Loucy (cell line): Measurements from ENCODE around the gene TBC1D8.

Source experiments
- EZH2phosphoT487 ChIP-seq: fragments of 200-600 bp; IDR thresholded peaks from 2 replicates; pipeline ENCODE4 v1.6.1; 2018; ENCODE audit warnings: antibody characterized with exemption, mild to moderate bottlenecking, moderate library complexity, borderline replicate concordance
- TF ChIP-seq, protein P1 (sequence below): fragments of 200-600 bp; sonication (generic); conservative IDR thresholded peaks from 2 replicates; pipeline ENCODE4 v1.5.1; 2014; ENCODE audit warnings: mild to moderate bottlenecking, antibody characterized with exemption, low read length

DNA sequence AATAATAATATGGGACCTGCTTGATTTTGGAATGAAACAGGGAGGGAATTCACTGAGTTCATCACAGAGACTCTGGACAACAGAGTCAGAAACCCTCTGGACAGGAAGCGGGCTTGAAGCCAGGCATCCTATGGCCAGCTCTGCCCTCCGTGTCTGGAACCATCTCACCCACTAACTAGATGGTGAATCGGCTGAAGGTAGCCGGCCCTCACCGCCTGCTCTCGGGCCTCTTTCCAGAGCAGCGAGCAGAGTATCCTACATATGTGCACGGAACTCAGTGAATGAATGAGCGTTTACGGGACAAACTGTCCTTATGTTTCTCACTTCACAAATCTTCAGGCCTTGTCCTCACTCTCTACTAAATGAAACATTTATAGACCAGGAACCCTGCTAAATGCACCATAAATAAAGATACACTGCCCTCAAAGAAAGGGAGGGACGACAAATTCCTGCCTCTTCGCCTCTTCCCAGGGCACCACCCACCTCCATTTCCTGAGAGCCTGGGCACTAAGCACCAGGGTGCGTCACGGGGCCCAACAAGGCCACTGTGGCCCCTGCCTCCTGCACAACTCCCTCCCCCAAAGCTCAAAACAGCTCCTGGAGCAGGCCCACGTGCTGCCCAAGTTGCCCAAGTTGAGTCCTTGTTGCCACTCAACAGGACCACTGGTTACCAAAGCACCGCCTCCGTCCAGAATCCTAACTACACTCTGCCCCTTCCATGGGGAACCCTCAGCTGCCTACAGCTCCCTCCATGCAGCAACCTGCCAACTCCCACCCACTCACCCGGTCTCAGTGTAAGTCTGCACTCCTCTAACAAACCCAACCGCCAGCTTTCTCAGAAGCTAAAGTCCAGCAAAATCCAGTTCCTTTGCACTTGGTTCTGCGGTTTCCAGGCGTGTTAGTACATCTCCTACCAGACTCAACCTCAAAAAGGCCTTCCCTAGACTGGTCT lies 1.7 kb downstream of the TBC1D8 start:
- TF ChIP-seq EZH2phosphoT487 = no peak
- TF ChIP-seq, protein P1, sequence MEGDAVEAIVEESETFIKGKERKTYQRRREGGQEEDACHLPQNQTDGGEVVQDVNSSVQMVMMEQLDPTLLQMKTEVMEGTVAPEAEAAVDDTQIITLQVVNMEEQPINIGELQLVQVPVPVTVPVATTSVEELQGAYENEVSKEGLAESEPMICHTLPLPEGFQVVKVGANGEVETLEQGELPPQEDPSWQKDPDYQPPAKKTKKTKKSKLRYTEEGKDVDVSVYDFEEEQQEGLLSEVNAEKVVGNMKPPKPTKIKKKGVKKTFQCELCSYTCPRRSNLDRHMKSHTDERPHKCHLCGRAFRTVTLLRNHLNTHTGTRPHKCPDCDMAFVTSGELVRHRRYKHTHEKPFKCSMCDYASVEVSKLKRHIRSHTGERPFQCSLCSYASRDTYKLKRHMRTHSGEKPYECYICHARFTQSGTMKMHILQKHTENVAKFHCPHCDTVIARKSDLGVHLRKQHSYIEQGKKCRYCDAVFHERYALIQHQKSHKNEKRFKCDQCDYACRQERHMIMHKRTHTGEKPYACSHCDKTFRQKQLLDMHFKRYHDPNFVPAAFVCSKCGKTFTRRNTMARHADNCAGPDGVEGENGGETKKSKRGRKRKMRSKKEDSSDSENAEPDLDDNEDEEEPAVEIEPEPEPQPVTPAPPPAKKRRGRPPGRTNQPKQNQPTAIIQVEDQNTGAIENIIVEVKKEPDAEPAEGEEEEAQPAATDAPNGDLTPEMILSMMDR = no peak
